Endothelial cell (in vitro differentiated cells): ENCODE data around the gene LAMA1. TPM values are rescaled to one million over a fixed set of nuclear protein-coding genes. Genes with fewer than 3 reads are reported as not detected.
"Not testable (repeated sequence)": the region's sequence is repeated elsewhere in the genome, so short reads cannot be mapped to it uniquely, and the experiment has no call there.

Source experiments
- DNase-seq: peaks from one replicate; pipeline ENCODE4 v3.0.0; 2021; ENCODE audit warnings: low spot score
- H3K27ac Mint-ChIP-seq: one replicate; pipeline ENCODE4 v1.8.0; 2021; ENCODE audit warnings: mixed read lengths, inconsistent platforms; ENCODE audit not compliant: unreplicated experiment
- H3K27me3 Mint-ChIP-seq: one replicate; pipeline ENCODE4 v1.8.0; 2021; ENCODE audit warnings: mild to moderate bottlenecking, moderate library complexity, mixed read lengths, inconsistent platforms; ENCODE audit not compliant: unreplicated experiment
- H3K36me3 Mint-ChIP-seq: one replicate; pipeline ENCODE4 v1.8.0; 2021; ENCODE audit warnings: mild to moderate bottlenecking, low read depth, mixed read lengths, inconsistent platforms; ENCODE audit not compliant: unreplicated experiment
- H3K4me1 Mint-ChIP-seq: one replicate; pipeline ENCODE4 v1.8.0; 2021; ENCODE audit warnings: mild to moderate bottlenecking, mixed read lengths, inconsistent platforms; ENCODE audit not compliant: unreplicated experiment
- H3K4me3 Mint-ChIP-seq: one replicate; pipeline ENCODE4 v1.8.0; 2021; ENCODE audit warnings: mild to moderate bottlenecking, mixed read lengths, inconsistent platforms; ENCODE audit not compliant: unreplicated experiment
- H3K9me3 Mint-ChIP-seq: one replicate; pipeline ENCODE4 v1.8.0; 2021; ENCODE audit warnings: mixed read lengths, inconsistent platforms; ENCODE audit not compliant: unreplicated experiment
- CTCF ChIP-seq: fragments of 200-600 bp; sonication (generic); IDR thresholded peaks from one replicate; pipeline ENCODE4 v1.5.0; 2021; ENCODE audit warnings: antibody characterized with exemption; ENCODE audit not compliant: unreplicated experiment
- total RNA-seq: library from RNA; stranded (reverse); fragmentation: NEBNext Ultra II Directional; extraction: Animal tissue kit (Norgen Biotek cat#: 25700); gene quantifications from one replicate; pipeline ENCODE4 v1.2.1, GENCODE V29; 2021; ENCODE audit not compliant: unreplicated experiment

Gene LAMA1
- total RNA-seq, 1 donor from 2014 or later = 8.7 TPM

- Mint-ChIP-seq H3K36me3 (no peaks in the 10 kb centered on the region), H3K9me3 (no peaks in the 10 kb centered on the region), H3K27ac (no peak overlapping the region), H3K4me1 (peaks cover 2% of the 10 kb centered on the region), H3K27me3 (no peaks in the 10 kb centered on the region), H3K4me3 (no peak overlapping the region)
- TF ChIP-seq CTCF = no peak
- no peak for DNase-seq
Observed at GRCh38 chr18:7147399-7147798, 29.8 kb upstream of the LAMA1 start.

- Mint-ChIP-seq H3K36me3 (no peaks in the 10 kb centered on the region), H3K4me1 (no peaks in the 10 kb centered on the region), H3K27ac (no peak overlapping the region), H3K27me3 (no peaks in the 10 kb centered on the region), H3K4me3 (no peak overlapping the region), H3K9me3 (no peaks in the 10 kb centered on the region)
- no peak for DNase-seq
- TF ChIP-seq CTCF = no peak
Observed at GRCh38 chr18:7146067-7146466, 28.5 kb upstream of the LAMA1 start.

- H3K4me3 Mint-ChIP-seq, H3K27me3 Mint-ChIP-seq: not testable (repeated sequence)
Observed at GRCh38 chr18:7144921-7145320, 27.3 kb upstream of the LAMA1 start.

GRCh38 chr18:7141287-7141686 lies 23.7 kb upstream of the LAMA1 start:
- no peaks in the 10 kb centered on the region for H3K36me3 Mint-ChIP-seq
- no peak for DNase-seq
- no peak overlapping the region for H3K4me3 Mint-ChIP-seq
- no peak overlapping the region for H3K27ac Mint-ChIP-seq
- H3K27me3 Mint-ChIP-seq = no peaks in the 10 kb centered on the region
- no peaks in the 10 kb centered on the region for H3K4me1 Mint-ChIP-seq
- no peak for TF ChIP-seq CTCF
- no peaks in the 10 kb centered on the region for H3K9me3 Mint-ChIP-seq

More at GRCh38 chr18:7144921-7145320, 27.3 kb upstream of the LAMA1 start:
- H3K4me1 Mint-ChIP-seq, H3K9me3 Mint-ChIP-seq, H3K27ac Mint-ChIP-seq, H3K36me3 Mint-ChIP-seq, DNase-seq: not testable (repeated sequence)

GRCh38 chr18:7139409-7139808 lies 21.8 kb upstream of the LAMA1 start:
- no peak overlapping the region for H3K4me3 Mint-ChIP-seq
- no peaks in the 10 kb centered on the region for H3K27me3 Mint-ChIP-seq
- DNase-seq = no peak
- H3K36me3 Mint-ChIP-seq = no peaks in the 10 kb centered on the region
- no peaks in the 10 kb centered on the region for H3K4me1 Mint-ChIP-seq
- H3K27ac Mint-ChIP-seq = no peak overlapping the region
- no peaks in the 10 kb centered on the region for H3K9me3 Mint-ChIP-seq
- TF ChIP-seq CTCF = no peak

GRCh38 chr18:7133181-7133580 lies 15.6 kb upstream of the LAMA1 start:
- TF ChIP-seq CTCF = no peak
- no peak overlapping the region for H3K4me3 Mint-ChIP-seq
- no peaks in the 10 kb centered on the region for H3K27me3 Mint-ChIP-seq
- no peaks in the 10 kb centered on the region for H3K9me3 Mint-ChIP-seq
- no peak overlapping the region for H3K27ac Mint-ChIP-seq
- H3K36me3 Mint-ChIP-seq = no peaks in the 10 kb centered on the region
- no peak for DNase-seq
- H3K4me1 Mint-ChIP-seq = no peaks in the 10 kb centered on the region
